22Rv1 (cell line): ENCODE results near the gene SLC9C2.

ENCODE experiments used
- CTCF ChIP-seq: fragments of 450-650 bp; IDR thresholded peaks from 2 replicates; pipeline ENCODE4 v1.5.1; 2017; ENCODE audit warnings: mild to moderate bottlenecking
- ZFX ChIP-seq: fragments of 450-650 bp; IDR thresholded peaks from 2 replicates; pipeline ENCODE4 v1.6.1; 2017; ENCODE audit warnings: antibody characterized with exemption, borderline replicate concordance

DNA sequence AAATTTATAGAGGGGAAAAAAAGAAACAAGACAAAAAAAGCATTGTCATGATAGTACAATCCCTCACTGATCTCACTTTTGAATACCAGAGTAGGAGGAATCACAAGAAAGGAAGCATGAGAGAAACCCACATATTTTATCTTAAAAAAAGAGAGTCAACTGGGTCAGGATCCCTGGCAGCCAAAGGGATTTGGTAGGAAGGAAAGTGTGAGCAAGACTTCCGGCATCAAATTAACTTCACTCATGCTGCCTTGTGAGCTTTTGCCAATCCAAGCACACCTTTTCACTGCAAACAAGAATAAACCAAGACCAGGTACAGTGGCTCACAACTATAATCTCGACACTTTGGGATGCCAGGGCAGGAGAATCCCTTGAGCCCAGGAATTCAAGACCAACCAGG is 53.1 kb downstream of the SLC9C2 start:
- TF ChIP-seq CTCF (no peak), ZFX (no peak)
